ENCODE data around the gene TMX2.

DNA sequence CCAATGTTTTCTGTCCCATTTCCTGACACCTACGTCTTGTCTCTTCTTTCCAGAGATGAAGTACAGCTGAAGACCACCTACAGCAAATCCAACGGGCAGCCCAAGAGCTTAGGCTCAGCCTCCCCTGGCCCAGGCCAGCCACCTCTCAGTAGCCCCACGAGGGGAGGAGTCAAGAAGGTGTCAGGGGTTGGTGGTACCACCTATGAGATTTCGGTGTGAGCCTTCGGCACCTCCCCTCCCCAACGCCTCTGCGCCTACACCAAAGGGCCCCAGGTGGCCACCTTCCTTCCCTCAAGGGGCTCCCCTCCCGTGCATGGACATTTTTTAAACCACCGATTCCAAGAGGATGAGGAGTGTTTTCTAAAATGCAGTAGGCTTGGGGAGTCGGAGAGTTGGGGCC is 12.6 kb upstream of the TMX2 start:
- TF ChIP-seq CTCF (IDR thresholded peaks at IDR 0.05) (no peak), POLR2A (IDR thresholded peaks at IDR 0.05) (no peak)

Measured in esophagus squamous epithelium (tissue), 4 donors.